Heart right ventricle (tissue), 16 donors: ENCODE measurements around the gene BRMS1. TPM values are rescaled to one million over a fixed set of nuclear protein-coding genes. Genes with fewer than 3 reads are reported as not detected.
"Not testable (repeated sequence)": the region's sequence is repeated elsewhere in the genome, so short reads cannot be mapped to it uniquely, and the experiment has no call there.

Source experiments
- ATAC-seq, 8 donors: fragments of 200-7000 bp; cut with Tn5 transposase; one replicate each; pipeline ENCODE4 v1.9.1; 2020; ENCODE audit warnings: mild to moderate bottlenecking in 8 of 8, moderate library complexity in 8 of 8, moderate number of reproducible peaks in 1 of 8
- DNase-seq, 2 donors: peaks; one replicate each; pipeline ENCODE4 v3.0.0-alpha.2; 2020
- H3K27ac ChIP-seq, 10 donors: fragments of 200-600 bp; sonication (generic) in 2 of 10; one replicate each; pipeline versions ENCODE4 v1.5.0 to v1.8.0; 2020 to 2022; ENCODE audit warnings: mild to moderate bottlenecking in 3 of 10
- H3K27me3 ChIP-seq, 7 donors: fragments of 200-600 bp; one replicate each; pipeline ENCODE4 v1.8.0; 2021 to 2022; ENCODE audit warnings: mild to moderate bottlenecking in 2 of 7
- H3K36me3 ChIP-seq, 9 donors: fragments of 200-600 bp; sonication (generic) in 1 of 9; one replicate each; pipeline versions ENCODE4 v1.5.0 to v1.8.0; 2020 to 2022; ENCODE audit warnings: mild to moderate bottlenecking in 2 of 9
- H3K4me1 ChIP-seq, 9 donors: fragments of 200-600 bp; sonication (generic) in 1 of 9; one replicate each; pipeline versions ENCODE4 v1.5.0 to v1.8.0; 2020 to 2022; ENCODE audit warnings: mild to moderate bottlenecking in 4 of 9
- H3K4me3 ChIP-seq, 10 donors: fragments of 200-600 bp; sonication (generic) in 2 of 10; one replicate each; pipeline versions ENCODE4 v1.5.0 to v1.8.0; 2020 to 2022; ENCODE audit warnings: mild to moderate bottlenecking in 7 of 10, moderate library complexity in 2 of 10
- H3K9me3 ChIP-seq, 11 donors: fragments of 200-600 bp in 10 of 11; sonication (generic) in 2 of 11; one replicate each; pipeline versions ENCODE4 v1.5.0 to v1.8.0; 2013 to 2022; ENCODE audit warnings: mild to moderate bottlenecking in 2 of 11, control low read depth in 1 of 11, moderate library complexity in 1 of 11
- CTCF ChIP-seq, 9 donors: fragments of 200-600 bp; sonication (generic) in 2 of 9; IDR thresholded peaks; one replicate each; pipeline versions ENCODE4 v1.5.0 to v1.8.0; 2021 to 2022; ENCODE audit warnings: antibody characterized with exemption in 9 of 9, mild to moderate bottlenecking in 5 of 9, moderate library complexity in 1 of 9
- WGBS, 2 donors: extraction: QIAGEN DNeasy Blood & Tissue Kit; methylation state at CpG; one replicate each; pipeline ENCODE4 v1.1.7; 2013; ENCODE audit warnings: inconsistent platforms in 1 of 2; 5-methylcytosine and 5-hydroxymethylcytosine counted together
- intact Hi-C, 10 donors: fragments of 100-400 bp; cut with DNase I; formaldehyde crosslinking; loops; one replicate each; pipeline versions ENCODE4 v1.11.1 to v1.14.2; 2022
- polyA plus RNA-seq, 2 donors: library from polyadenylated mRNA; stranded (reverse); fragments of 200-250 nt; gene quantifications; one replicate each; pipeline ENCODE4 v1.2.3, GENCODE V29; 2013
- total RNA-seq, 10 donors: library from RNA; stranded (reverse); fragmentation: NEBNext Ultra II Directional in 3 of 10; extraction: Animal tissue kit (Norgen Biotek cat#: 25700) in 3 of 10; gene quantifications; one replicate each; pipeline versions ENCODE4 v1.2.1 to v1.2.4, GENCODE V29; 2021 to 2023
- donor health status: Arrhythmogenic right ventricular cardiomyopathy.
- donor health status: ischemic (EF 13 %, LVEDD 7.1; RV severe dilation, severe dysfunction).
- donor health status: healthy with polysubstance abuse.
- donor health status: DM: no; HTN: yes; CAD: no.
- donor health status: DM: no; HTN: no; CAD: no.
- donor health status: ischemic (EF 25% LVEDD 6.9; RV normal size, moderate dysfunction).
- donor health status: ischemic (EF 25% LVEDD 5.7; RV mildly dilated, moderate dysfunction).
- donor health status: healthy.
- donor health status: DM: yes; HTN: yes; CAD: no.
- donor health status: Ischemic cardiomyopathy.
- donor health status: ischemic (EF 35%, LVEDD 5.7; RV mildly dilated, moderate dysfunction).
- donor health status: nonischemic (EF 11% LVEDD 7.7; RV severe dilation, severe dysfunction).
- donor health status: DM: yes; HTN: yes; CAD: no.
- donor health status: PGD.
- donor health status: ischemic (EF 29% LVEDD 5.4; RV normal size, mild dysfunction).
- donor health status: nonischemic (EF 23%, LVEDD 6.1; RV moderate dilation, normal function).

Gene BRMS1
- total and polyA plus RNA-seq, 12 donors, result 10.6 to 73.9 (median 13.6) TPM

- 71 to 75% methylated on average over 11 of the region's 11 CpGs for WGBS, 2 donors
- peak in 7 of 8 donors; percentile 20 to 66 (median 41) for ATAC-seq
- DNase-seq, result peak in 1 of 2 donors; percentile 74
- Histone ChIP-seq H3K9me3 (no peaks in the 10 kb centered on the region), H3K4me3 (no peak overlapping the region), H3K36me3 (no peaks in the 10 kb centered on the region), H3K27ac (peak overlapping the region in 4 of 10 donors; percentile 22 to 58 (median 36)), H3K4me1 (peaks cover 16 to 49% (median 29%) of the 10 kb centered on the region in 9 donors), H3K27me3 (no peaks in the 10 kb centered on the region)
- no peak for TF ChIP-seq CTCF (IDR thresholded peaks at IDR 0.05)
- intact Hi-C loops, result no loop called here
Measured at GRCh38 chr11:66322732-66323427, 22.0 kb downstream of the BRMS1 start.

DNA sequence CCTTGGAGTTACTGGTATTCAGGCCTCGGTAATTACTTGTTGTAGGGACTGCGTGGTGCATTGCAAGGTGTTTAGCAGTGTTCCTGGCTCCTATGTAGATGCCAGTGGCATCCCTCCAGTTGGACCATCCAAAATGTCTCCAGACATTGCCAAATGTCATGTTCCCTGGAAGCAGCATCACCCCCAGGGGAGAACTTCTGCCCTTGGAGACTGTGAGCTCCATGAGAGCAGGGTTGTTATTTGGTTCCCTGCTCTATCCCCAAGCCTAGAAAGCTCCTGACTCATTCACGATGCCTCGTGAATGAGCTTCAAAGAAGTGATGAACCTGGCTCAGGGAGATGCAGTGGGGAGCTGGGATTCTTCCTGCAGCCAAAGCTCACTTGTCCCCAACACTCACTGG, 23.3 kb downstream of the BRMS1 start:
- Histone ChIP-seq H3K4me1 (peaks cover 18 to 48% (median 29%) of the 10 kb centered on the region in 9 donors), H3K27me3 (peaks cover 0 to 3% (median 0%) of the 10 kb centered on the region in 7 donors), H3K27ac (peak overlapping the region in 1 of 10 donors; percentile 58), H3K9me3 (no peaks in the 10 kb centered on the region), H3K36me3 (no peaks in the 10 kb centered on the region), H3K4me3 (no peak overlapping the region)
- ATAC-seq (no peak), DNase-seq (no peak)
- no peak for TF ChIP-seq CTCF (IDR thresholded peaks at IDR 0.05)
- WGBS, 2 donors, result 86 to 89% methylated on average over 4 of the region's 4 CpGs
- intact Hi-C loops, result no loop called here

GRCh38 chr11:66320748-66321147, 24.2 kb downstream of the BRMS1 start:
- H3K9me3 ChIP-seq, H3K27me3 ChIP-seq, H3K4me3 ChIP-seq, intact Hi-C loops, DNase-seq, H3K27ac ChIP-seq, H3K36me3 ChIP-seq, ATAC-seq: not testable (repeated sequence)
- WGBS, 2 donors, result 84 to 87% methylated on average over 6 of the region's 6 CpGs
- peaks cover 15 to 48% (median 27%) of the 10 kb centered on the region in 9 donors for H3K4me1 ChIP-seq

GRCh38 chr11:66320289-66320688, 24.6 kb downstream of the BRMS1 start:
- intact Hi-C loops, DNase-seq, H3K9me3 ChIP-seq, H3K27ac ChIP-seq, H3K36me3 ChIP-seq, H3K27me3 ChIP-seq, H3K4me3 ChIP-seq, ATAC-seq: not testable (repeated sequence)
- H3K4me1 ChIP-seq, result peaks cover 13 to 47% (median 27%) of the 10 kb centered on the region in 9 donors
- 88 to 93% methylated on average over 1 of the region's 2 CpGs for WGBS, 2 donors

- Histone ChIP-seq H3K4me3 (no peak overlapping the region), H3K36me3 (no peaks in the 10 kb centered on the region), H3K27ac (peak overlapping the region in 8 of 10 donors; percentile 46 to 92 (median 86)), H3K9me3 (no peaks in the 10 kb centered on the region), H3K27me3 (peaks cover 0 to 6% (median 0%) of the 10 kb centered on the region in 7 donors), H3K4me1 (peaks cover 13 to 55% (median 28%) of the 10 kb centered on the region in 9 donors)
- WGBS, 2 donors, result 76 to 80% methylated on average over 3 of the region's 3 CpGs
- DNase-seq (no peak), ATAC-seq (no peak)
- no peak for TF ChIP-seq CTCF (IDR thresholded peaks at IDR 0.05)
- intact Hi-C loops, result loop anchor here in 1 of 10 donors (10.0 kb wide), 1 partner anchor 66 kb away; no protein-coding TSS in a partner anchor
Measured at GRCh38 chr11:66318600-66318970, 26.3 kb downstream of the BRMS1 start.
